ENCODE measurements around the gene SPRY4. TPM values are rescaled to one million over a fixed set of nuclear protein-coding genes. Genes with fewer than 3 reads are reported as not detected.
A peak's percentile ranks its signal among the peaks of the same experiment; 100 is the strongest.

SPRY4 gene
- total and polyA plus RNA-seq, 12 donors, result 12.1 to 66.1 (median 30.3) TPM

DNA sequence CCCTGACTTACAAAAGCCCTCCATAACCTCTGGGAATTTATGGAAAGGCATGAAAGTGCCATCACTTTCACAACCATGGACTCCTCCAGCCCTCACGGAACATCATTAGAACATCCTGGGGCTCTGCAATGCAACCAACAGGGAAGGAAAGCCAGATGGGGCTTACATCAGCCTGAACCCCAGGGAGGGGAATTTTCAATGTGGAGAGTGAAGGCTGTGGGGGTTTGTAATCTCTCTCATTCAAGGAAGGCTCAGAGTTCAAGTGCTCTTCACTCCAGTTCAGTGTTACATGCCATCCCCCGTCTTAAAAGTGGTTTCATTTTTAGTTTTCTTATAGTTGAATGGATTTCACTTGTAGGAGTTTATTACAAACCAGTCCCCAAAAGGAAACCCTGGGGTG lies 5.7 kb downstream of the SPRY4 start:
- H3K4me1 ChIP-seq (replicated peaks in 1 of 2), result peaks cover 42 to 88% of the 10 kb centered on the region in 2 donors
- H3K4me3 ChIP-seq, result peak overlapping the region in 1 of 4 donors; percentile 20

DNA sequence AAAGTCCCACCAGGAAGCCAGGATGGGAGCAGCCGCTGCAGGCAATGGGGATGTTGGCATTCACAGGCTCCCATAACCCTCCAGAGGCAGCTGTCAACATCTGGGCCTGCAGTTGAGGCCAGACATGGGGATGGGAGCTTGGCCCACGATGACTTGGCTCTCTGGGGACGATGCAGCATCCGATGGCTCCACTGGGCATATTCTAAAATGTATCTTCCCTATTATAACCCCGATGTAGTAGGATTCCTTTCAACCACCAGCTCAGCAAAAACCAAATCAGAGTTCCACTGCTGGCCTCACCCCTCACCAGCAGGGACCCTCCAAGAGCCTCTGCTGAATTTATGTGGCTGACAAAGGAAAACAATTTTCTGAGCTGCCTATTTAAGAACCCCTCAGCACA lies 7.1 kb downstream of the SPRY4 start:
- H3K27ac ChIP-seq, result peak overlapping the region in 4 of 5 donors; percentile 28 to 62 (median 50)
- intact Hi-C loops (cut with DNase I), result no loop called here
- H3K4me3 ChIP-seq, result no peak overlapping the region

More for the DNA sequence above, 5.7 kb downstream of the SPRY4 start:
- 56 to 78% (median 62%) methylated on average over 2 of the region's 2 CpGs for WGBS, 4 donors
- peaks cover 0 to 5% of the 10 kb centered on the region in 2 donors for H3K36me3 ChIP-seq (replicated peaks in 1 of 2)
- no peaks in the 10 kb centered on the region for H3K27me3 ChIP-seq
- no peak for DNase-seq
- TF ChIP-seq, protein P1, sequence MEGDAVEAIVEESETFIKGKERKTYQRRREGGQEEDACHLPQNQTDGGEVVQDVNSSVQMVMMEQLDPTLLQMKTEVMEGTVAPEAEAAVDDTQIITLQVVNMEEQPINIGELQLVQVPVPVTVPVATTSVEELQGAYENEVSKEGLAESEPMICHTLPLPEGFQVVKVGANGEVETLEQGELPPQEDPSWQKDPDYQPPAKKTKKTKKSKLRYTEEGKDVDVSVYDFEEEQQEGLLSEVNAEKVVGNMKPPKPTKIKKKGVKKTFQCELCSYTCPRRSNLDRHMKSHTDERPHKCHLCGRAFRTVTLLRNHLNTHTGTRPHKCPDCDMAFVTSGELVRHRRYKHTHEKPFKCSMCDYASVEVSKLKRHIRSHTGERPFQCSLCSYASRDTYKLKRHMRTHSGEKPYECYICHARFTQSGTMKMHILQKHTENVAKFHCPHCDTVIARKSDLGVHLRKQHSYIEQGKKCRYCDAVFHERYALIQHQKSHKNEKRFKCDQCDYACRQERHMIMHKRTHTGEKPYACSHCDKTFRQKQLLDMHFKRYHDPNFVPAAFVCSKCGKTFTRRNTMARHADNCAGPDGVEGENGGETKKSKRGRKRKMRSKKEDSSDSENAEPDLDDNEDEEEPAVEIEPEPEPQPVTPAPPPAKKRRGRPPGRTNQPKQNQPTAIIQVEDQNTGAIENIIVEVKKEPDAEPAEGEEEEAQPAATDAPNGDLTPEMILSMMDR (IDR thresholded peaks at IDR 0.05), result no peak
- no peak for TF ChIP-seq POLR2A (IDR thresholded peaks at IDR 0.05)
- no peaks in the 10 kb centered on the region for H3K9me3 ChIP-seq (replicated peaks in 1 of 3)
- peak overlapping the region in 2 of 5 donors; percentile 96 for H3K27ac ChIP-seq
- intact Hi-C loops (cut with DNase I), result no loop called here

DNA sequence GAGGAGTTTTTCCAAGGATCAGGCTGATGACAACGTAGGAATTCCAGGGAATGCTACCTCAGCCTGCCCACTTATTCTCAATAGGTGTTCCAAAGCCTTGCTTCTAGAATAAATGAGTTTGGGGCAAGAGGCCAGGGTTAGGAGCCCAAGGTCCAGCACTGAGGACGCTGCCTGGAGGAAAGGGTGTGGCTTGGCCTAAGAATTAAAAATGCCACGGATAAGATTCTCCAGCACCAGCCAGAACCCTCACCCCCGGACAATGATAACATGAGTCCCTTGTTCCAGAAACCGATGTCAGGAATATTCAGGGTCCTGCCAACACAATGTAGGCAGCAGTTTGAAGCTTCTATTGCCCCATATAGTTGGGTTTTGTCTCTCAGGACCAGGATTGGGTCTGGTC lies 7.6 kb downstream of the SPRY4 start:
- peak in 4 of 7 donors; percentile 34 to 44 (median 39) for DNase-seq
- intact Hi-C loops (cut with DNase I), result no loop called here
- WGBS, 4 donors, result 10 to 36% (median 25%) methylated on average over 5 of the region's 5 CpGs
- Histone ChIP-seq H3K4me1 (replicated peaks in 1 of 2) (peaks cover 46 to 89% of the 10 kb centered on the region in 2 donors), H3K27ac (peak overlapping the region in 4 of 5 donors; percentile 28 to 72 (median 50)), H3K4me3 (no peak overlapping the region), H3K27me3 (no peaks in the 10 kb centered on the region), H3K36me3 (replicated peaks in 1 of 2) (peaks cover 0 to 20% of the 10 kb centered on the region in 2 donors), H3K9me3 (replicated peaks in 1 of 3) (no peaks in the 10 kb centered on the region)
- no peak for TF ChIP-seq POLR2A (IDR thresholded peaks at IDR 0.05)
- TF ChIP-seq, protein P1 (IDR thresholded peaks at IDR 0.05), result no peak

More for the DNA sequence above, 7.1 kb downstream of the SPRY4 start:
- no peak for DNase-seq
- no peaks in the 10 kb centered on the region for H3K27me3 ChIP-seq
- peaks cover 46 to 90% of the 10 kb centered on the region in 2 donors for H3K4me1 ChIP-seq (replicated peaks in 1 of 2)
- 53 to 85% (median 66%) methylated on average over 3 to 5 of the region's 5 CpGs for WGBS, 4 donors
- TF ChIP-seq, protein P1 (IDR thresholded peaks at IDR 0.05), result peak in 1 of 6 experiments; percentile 8
- no peak for TF ChIP-seq POLR2A (IDR thresholded peaks at IDR 0.05)
- H3K9me3 ChIP-seq (replicated peaks in 1 of 3), result no peaks in the 10 kb centered on the region
- H3K36me3 ChIP-seq (replicated peaks in 1 of 2), result peaks cover 0 to 15% of the 10 kb centered on the region in 2 donors

DNA sequence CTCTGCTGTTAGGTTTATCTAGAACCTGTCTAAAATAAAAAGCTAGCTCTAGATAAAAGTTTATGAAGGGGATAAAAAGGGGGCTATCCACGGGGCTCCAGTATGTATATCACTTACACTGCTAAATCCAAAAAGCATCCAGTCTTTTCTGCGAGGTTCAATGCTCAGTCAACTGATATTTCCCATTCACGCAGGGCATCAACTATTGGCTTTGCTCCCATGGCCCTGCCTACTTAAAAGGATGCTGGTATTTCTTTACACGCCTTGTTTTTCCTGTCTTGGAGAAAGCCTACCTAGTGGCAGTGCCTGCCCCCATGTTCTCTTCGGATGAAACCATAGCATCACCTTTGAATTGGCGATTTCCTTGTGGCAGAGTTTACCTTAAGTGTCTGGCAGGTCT lies 8.1 kb downstream of the SPRY4 start:
- Histone ChIP-seq H3K9me3 (replicated peaks in 1 of 3) (no peaks in the 10 kb centered on the region), H3K36me3 (replicated peaks in 1 of 2) (peaks cover 0 to 24% of the 10 kb centered on the region in 2 donors), H3K4me1 (replicated peaks in 1 of 2) (peaks cover 42 to 84% of the 10 kb centered on the region in 2 donors), H3K4me3 (no peak overlapping the region), H3K27ac (peak overlapping the region in 3 of 5 donors; percentile 27 to 72 (median 58)), H3K27me3 (no peaks in the 10 kb centered on the region)
- TF ChIP-seq POLR2A (IDR thresholded peaks at IDR 0.05), result no peak
- TF ChIP-seq, protein P1 (IDR thresholded peaks at IDR 0.05), result no peak
- DNase-seq, result no peak
- 53 to 70% (median 63%) methylated on average over 6 of the region's 6 CpGs for WGBS, 4 donors
- intact Hi-C loops (cut with DNase I), result no loop called here

Measured in adrenal gland (tissue), 12 donors.